Inflammatory macrophage (primary cell): ENCODE data around the gene L1TD1.
"Not testable (repeated sequence)": the region's sequence is repeated elsewhere in the genome, so short reads cannot be mapped to it uniquely, and the experiment has no call there.

ENCODE experiments used
- DNase-seq, 2 donors: peaks; one replicate each; pipeline ENCODE4 v3.0.0-alpha.2; 2020 to 2022

The L1TD1 gene

GRCh38 chr1:62198069-62198780, 3.6 kb downstream of the L1TD1 start:
- DNase-seq: peak in 1 of 2 donors; percentile 17

DNA sequence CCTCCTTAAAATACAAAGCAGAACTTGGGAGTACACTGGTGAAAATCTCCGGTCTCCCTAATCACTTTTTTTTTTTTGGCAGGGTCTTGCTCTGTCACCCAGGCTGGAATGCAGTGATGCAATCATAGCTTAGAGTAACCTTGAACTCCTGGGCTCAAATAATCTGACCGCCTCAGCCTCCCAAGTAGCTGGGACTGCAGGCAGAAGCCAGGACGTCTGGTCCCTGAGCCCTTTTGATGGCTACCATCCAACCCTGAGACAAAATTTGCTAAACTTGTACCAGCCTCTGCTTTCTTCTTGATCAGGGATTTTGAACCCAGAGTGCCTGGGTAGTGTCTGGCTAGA, 4.1 kb downstream of the L1TD1 start:
- no peak for DNase-seq

DNA sequence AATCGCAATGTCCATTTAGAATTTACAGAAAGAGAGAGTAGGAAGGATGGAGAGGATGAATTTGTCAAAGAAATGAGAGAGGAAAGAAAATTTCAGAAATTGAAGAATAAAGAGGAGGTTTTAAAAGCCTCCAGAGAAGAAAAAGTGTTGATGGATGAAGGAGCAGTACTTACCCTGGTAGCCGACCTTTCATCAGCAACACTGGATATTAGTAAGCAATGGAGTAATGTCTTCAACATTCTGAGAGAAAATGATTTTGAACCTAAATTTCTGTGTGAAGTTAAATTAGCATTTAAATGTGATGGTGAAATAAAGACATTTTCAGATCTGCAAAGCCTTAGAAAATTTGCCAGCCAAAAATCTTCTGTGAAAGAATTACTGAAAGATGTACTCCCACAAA, 12.5 kb downstream of the L1TD1 start:
- no peak for DNase-seq

DNA sequence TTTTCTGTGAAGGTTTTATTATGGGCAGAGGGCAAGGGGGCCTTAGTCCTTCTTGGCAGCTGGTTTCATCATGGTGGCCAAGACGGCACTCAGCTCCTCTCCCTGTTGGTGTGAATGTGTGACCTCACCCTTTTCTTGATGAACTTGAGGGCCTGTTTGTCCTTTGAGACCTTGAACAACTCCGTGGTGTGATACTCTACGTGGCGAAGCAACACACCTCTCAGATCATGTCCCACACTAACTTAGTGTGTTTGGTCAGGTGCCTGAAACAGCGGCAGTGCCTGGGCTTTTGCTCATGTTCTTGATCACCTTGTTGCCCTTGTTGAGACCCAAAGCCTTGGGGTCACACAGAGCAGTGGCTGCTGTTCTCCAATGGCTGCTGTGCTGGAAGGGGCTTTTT, 13.4 kb downstream of the L1TD1 start:
- DNase-seq: no peak

DNA sequence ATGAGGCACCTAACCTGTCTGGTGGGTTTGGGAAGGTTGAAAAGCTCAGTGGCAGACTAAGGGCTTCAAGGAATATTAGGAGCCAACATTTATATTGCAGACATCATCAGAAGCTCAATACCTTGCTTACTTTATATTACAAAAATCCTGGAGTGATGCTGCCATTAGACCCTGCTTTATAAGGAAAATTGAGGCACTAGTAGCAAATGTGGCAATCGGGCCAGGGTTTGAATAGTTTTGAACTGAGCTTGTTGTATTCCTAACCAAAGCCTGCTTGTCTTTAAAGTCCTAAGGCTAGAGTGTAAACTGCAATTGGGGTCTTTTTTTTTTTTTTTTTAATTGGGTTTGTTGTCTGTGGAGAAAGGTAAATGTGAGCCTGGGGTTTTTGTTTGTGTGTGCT, 14.3 kb downstream of the L1TD1 start:
- no peak for DNase-seq

- peak; percentile 44 to 81 for DNase-seq
These were observed 15.4 kb downstream of the L1TD1 start for GRCh38 chr1:62209931-62210595.

- no peak for DNase-seq
These were observed 16.3 kb downstream of the L1TD1 start for GRCh38 chr1:62210960-62211359.

DNA sequence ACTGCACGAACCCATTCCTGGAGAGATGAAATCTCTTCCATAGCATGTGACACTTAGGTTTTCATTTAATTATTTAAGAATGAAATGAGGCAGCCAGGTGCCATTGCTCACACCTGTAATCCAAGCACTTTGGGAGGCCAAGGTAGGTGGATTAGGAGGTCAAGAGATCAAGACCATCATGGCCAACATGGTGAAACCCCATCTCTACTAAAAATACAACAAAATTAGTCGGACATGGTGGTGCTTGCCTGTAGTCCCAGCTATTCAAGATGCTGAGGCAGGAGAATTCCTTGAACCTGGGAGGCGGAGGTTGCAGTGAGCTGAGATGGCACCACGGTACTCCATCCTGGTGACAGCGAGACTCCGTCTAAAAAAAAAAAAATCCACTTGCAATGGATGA, 17.8 kb downstream of the L1TD1 start:
- DNase-seq: no peak

DNA sequence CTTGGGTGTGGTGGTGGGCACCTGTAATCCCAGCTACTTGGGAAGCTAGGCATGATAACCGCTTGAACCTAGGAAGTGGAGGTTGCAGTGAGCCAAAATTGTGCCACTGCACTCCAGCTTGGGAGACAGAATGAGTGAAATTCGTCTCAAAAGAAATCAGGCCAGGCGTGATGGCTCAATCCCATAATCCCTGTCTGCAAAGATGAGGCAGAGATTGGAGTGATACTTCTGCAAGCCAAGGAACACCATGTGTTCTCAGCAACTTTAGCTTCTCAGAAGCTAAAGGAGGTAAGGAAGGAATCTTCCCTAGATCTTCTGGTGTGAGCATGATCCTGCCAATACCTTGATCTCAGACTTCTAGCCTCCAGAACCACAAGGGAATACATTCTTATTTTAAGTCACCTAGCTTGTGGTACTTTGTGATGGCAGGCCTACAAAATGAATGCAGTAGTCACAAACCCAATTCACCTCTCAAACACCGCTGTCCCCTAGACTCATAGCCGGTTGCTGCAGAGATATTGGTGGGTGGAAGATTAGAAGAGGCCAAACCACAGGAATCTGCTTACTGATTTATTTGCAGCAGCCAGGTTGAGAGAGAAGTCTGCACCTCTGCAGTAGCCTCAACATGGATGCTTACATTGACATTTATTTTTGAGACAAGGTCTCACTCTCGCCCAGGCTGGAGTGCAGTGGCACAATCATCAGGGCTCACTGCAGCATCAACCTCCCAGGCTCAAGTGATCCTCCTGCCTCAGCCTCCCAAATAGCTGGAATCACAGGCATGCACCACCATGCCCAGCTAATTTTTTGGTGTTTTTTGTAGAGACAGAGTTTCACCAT, 18.6 kb downstream of the L1TD1 start:
- no peak for DNase-seq

DNA sequence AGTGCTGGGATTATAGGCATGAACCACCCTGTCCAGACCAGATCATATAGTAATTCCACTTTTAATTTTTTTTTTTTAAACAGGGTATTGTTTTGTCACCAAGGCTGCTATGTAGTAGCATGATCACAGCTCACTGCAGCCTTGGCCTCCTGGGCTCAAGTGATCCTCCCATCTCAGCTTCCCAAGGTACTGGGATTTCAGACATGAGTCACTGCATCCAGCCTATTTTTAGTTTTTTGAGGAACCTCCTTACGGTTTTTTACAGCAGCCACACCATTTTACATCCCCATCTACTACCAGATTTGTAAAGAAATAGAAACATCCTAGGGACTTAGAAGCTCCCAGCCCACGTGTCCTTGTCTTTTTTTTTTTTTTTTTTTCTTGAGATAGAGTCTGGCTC, 24.0 kb downstream of the L1TD1 start:
- DNase-seq: peak; percentile 37 to 38

DNA sequence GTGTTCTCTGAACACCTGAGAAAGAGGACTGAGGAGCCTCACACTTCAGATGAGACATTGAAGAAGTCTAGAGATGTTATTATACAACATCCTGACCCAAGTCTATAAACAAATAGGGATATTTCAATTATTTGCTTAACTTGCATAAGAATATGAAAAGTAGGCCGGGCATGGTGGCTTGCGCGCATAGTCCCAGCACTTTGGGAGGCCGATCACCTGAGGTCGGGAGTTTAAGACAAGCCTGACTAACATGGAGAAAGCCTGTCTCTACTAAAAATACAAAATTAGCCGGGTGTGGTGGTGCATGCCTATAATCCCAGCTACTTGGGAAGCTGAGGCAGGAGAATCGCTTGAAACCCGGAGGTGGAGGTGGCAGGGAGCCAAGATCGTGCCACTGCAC, 25.8 kb downstream of the L1TD1 start:
- not testable (repeated sequence) for DNase-seq

GRCh38 chr1:62221171-62221570, 26.5 kb downstream of the L1TD1 start:
- DNase-seq: no peak

- no peak for DNase-seq
These were observed 27.7 kb downstream of the L1TD1 start for GRCh38 chr1:62222321-62222720.

DNA sequence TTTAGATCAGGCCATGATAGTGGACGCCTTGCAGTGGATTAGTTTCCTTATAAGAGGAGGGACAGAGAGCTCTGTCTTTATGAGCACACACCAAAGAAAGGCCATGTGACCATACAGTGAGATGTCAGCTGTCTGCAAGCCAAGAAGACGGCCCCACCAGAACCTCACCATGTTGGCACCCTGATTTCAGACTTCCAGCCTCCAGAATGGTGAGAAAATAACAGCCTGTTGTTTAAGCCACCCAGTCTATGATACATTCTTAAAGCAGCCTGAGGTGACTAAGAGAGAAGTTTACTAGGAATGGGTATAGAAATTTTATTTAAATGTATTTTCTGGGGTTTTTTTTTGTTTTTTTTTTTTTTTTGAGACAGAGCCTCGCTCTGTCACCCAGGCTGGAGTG, 29.5 kb downstream of the L1TD1 start:
- DNase-seq: no peak

DNA sequence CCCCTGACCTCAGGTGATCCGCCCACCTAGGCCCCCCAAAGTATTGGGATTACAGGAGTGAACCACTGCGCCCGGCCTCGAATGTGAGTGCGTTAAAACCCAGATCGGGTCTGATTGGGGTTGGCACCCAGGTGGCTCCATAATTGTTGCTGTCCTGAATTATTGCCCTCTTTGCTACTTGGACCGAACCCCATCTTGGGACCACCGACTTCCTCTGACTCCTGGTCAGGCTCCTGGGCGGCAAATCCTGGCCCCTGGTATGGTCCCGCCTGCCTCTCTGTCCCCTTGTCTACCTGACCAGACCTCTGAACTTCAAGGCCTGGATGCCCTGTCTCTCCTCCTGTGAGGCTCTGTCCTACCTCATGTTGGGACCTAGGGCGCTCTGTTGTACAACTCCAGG, 32.8 kb downstream of the L1TD1 start:
- DNase-seq: no peak

GRCh38 chr1:62228136-62228882, 33.7 kb downstream of the L1TD1 start:
- DNase-seq: peak; percentile 38 to 57

GRCh38 chr1:62228883-62229187, 34.2 kb downstream of the L1TD1 start:
- DNase-seq: no peak

- DNase-seq: no peak
These were observed 34.8 kb downstream of the L1TD1 start for GRCh38 chr1:62229468-62229867.

GRCh38 chr1:62229932-62230331, 35.3 kb downstream of the L1TD1 start:
- DNase-seq: no peak

DNA sequence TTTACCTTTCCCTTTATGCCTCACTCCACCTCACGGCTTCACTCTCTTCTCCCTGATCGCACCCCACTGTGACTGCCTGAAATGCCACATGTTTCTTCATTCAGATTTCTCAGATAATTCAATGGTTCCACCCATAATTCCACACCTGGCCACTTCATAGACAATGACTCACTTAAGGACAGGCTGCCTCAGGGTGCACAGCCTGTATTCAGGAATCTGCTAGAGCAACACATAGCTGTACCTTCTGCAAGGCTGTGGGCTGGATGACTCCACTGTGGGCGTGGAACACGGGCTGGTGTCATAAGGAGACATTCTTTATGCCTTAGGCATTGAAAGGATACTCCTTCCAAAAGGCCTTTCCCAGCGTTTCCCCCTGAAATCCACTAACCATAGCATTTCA, 36.1 kb downstream of the L1TD1 start:
- DNase-seq: peak in 1 of 2 donors; percentile 29

DNA sequence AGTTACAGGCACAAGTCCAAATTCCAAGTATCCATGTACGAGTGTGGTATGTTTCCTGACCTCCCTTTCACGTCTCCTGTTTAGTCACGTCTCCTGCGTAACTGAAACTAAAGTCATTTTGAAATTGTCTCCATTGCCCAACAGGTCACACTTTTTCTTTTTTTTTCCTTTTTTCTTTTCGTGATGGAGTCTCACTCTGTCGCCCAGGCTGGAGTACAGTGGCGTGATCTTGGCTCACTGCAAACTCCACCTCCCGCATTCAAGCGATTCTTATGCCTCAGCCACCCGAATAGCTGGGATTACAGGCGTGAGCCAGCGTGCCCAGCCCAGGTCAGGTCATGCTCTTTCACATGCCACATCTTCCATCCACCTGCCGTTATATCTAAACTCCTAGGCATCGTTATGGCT, 38.2 kb downstream of the L1TD1 start:
- peak in 1 of 2 donors; percentile 37 for DNase-seq

DNA sequence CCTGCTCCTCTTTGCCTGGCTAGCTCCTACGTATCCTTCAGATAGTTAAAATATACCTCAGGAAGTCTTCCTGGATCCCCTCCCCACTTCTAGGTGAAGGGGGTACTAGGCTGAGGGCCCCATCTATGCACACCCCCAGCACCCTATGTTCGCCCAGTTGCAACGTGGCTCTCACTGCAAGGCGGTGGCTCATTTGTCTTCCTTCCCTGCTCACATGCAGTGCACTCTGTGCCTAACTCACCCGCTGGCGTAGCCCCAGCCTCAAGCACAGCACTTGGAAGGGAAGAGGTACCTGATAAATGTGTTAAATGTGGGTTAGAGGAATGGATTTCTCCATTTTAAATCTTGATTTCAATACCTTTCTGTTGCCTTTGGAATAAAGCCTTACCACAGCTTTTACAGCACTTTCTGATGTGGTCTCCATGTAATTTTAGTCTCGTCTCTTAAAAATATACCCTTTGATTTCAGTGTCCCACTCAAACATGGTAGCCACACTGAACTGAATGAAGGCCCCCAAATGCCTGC, 39.3 kb downstream of the L1TD1 start:
- no peak for DNase-seq

DNA sequence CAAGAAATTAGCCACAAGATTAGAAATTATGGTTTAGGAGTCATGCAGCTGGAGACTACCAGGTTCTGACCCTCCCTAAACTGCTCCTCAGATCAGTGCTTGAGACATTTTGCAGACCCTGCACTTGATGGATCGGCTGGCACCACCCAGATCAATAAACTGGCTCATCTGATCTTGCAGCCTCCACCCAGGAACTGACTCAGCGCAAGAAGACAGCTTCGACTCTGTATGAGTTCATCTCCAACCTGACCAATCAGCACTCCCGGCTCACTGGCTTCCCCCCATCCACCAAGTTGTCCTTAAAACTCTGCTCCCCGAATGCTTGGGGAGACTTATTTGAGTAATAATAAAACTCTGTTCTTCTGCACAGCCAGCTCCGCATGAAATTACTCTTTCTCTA, 40.0 kb downstream of the L1TD1 start:
- DNase-seq: no peak
